HG02970 (cell line): ENCODE results near the gene PRR12.
"Not testable (repeated sequence)": the region's sequence is repeated elsewhere in the genome, so short reads cannot be mapped to it uniquely, and the experiment has no call there.

Source experiments
- ATAC-seq: cut with Tn5 transposase; IDR thresholded peaks from one replicate; pipeline ENCODE4 v1.9.1; 2021; ENCODE audit warnings: mild to moderate bottlenecking, moderate library complexity, moderate number of reproducible peaks; ENCODE audit not compliant: unreplicated experiment, low FRiP score

Gene PRR12

GRCh38 chr19:49613374-49613773 lies 22.4 kb downstream of the PRR12 start:
- no peak for ATAC-seq

- ATAC-seq, result no peak
These were observed 23.3 kb downstream of the PRR12 start for GRCh38 chr19:49614096-49614833.

- no peak for ATAC-seq
These were observed 24.9 kb downstream of the PRR12 start for GRCh38 chr19:49615861-49616260.

- no peak for ATAC-seq
These were observed 25.6 kb downstream of the PRR12 start for GRCh38 chr19:49616532-49616931.

- no peak for ATAC-seq
These were observed 26.0 kb downstream of the PRR12 start for GRCh38 chr19:49616945-49617344.

- not testable (repeated sequence) for ATAC-seq
These were observed 26.9 kb downstream of the PRR12 start for GRCh38 chr19:49617860-49618259.

GRCh38 chr19:49624967-49625910 lies 34.3 kb downstream of the PRR12 start:
- no peak for ATAC-seq

GRCh38 chr19:49626226-49626625 lies 35.2 kb downstream of the PRR12 start:
- no peak for ATAC-seq

GRCh38 chr19:49629659-49630058 lies 38.7 kb downstream of the PRR12 start:
- no peak for ATAC-seq

- no peak for ATAC-seq
These were observed 40.1 kb downstream of the PRR12 start for GRCh38 chr19:49631014-49631588.

- ATAC-seq, result no peak
These were observed 40.7 kb downstream of the PRR12 start for GRCh38 chr19:49631610-49632192.

- ATAC-seq, result no peak
These were observed 41.6 kb downstream of the PRR12 start for GRCh38 chr19:49632576-49632975.

GRCh38 chr19:49633273-49633672 lies 42.3 kb downstream of the PRR12 start:
- ATAC-seq, result not testable (repeated sequence)

- ATAC-seq, result no peak
These were observed 44.7 kb downstream of the PRR12 start for GRCh38 chr19:49635530-49636232.

- ATAC-seq, result no peak
These were observed 45.4 kb downstream of the PRR12 start for GRCh38 chr19:49636233-49636932.

GRCh38 chr19:49637821-49638738 lies 47.1 kb downstream of the PRR12 start:
- ATAC-seq, result no peak

- no peak for ATAC-seq
These were observed 48.6 kb downstream of the PRR12 start for GRCh38 chr19:49639401-49640112.
